ENCODE results near the gene NFYB. TPM values are rescaled to one million over a fixed set of nuclear protein-coding genes. Genes with fewer than 3 reads are reported as not detected.

NFYB gene
- total and polyA plus RNA-seq, 12 donors: 17.2 to 86.0 (median 50.1) TPM

DNA sequence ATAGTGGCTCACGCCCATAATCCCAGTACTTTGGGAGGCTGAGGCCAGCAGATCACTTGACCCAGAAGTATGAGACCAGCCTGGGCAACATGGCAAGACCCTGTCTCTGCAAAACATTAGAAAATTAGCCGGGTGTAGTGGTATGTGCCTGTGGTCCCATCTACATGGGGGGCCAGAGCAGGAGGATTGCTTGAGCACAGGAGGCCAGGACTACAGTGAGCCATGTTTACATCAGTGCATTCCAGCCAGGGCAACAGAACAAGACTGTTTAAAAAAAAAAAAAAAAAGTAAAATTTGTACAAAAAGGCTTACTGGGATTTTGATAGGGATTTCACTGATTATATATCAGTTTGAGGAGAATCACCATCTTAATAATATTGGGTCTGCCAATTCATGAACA lies 65.9 kb downstream of the NFYB start:
- H3K27ac ChIP-seq: no peak overlapping the region
- H3K36me3 ChIP-seq (replicated peaks in 1 of 2): peaks cover 0 to 22% of the 10 kb centered on the region in 2 donors
- intact Hi-C loops (cut with DNase I): no loop called here
- TF ChIP-seq, protein P1, sequence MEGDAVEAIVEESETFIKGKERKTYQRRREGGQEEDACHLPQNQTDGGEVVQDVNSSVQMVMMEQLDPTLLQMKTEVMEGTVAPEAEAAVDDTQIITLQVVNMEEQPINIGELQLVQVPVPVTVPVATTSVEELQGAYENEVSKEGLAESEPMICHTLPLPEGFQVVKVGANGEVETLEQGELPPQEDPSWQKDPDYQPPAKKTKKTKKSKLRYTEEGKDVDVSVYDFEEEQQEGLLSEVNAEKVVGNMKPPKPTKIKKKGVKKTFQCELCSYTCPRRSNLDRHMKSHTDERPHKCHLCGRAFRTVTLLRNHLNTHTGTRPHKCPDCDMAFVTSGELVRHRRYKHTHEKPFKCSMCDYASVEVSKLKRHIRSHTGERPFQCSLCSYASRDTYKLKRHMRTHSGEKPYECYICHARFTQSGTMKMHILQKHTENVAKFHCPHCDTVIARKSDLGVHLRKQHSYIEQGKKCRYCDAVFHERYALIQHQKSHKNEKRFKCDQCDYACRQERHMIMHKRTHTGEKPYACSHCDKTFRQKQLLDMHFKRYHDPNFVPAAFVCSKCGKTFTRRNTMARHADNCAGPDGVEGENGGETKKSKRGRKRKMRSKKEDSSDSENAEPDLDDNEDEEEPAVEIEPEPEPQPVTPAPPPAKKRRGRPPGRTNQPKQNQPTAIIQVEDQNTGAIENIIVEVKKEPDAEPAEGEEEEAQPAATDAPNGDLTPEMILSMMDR (IDR thresholded peaks at IDR 0.05): no peak
- TF ChIP-seq POLR2A (IDR thresholded peaks at IDR 0.05): no peak
- no peaks in the 10 kb centered on the region for H3K4me1 ChIP-seq (replicated peaks in 1 of 2)
- WGBS, 4 donors: 95 to 98% (median 97%) methylated on average over 2 of the region's 2 CpGs
- DNase-seq: no peak
- no peak overlapping the region for H3K4me3 ChIP-seq
- no peaks in the 10 kb centered on the region for H3K27me3 ChIP-seq
- H3K9me3 ChIP-seq (replicated peaks in 1 of 3): no peaks in the 10 kb centered on the region

Small RNA genes lying within 50 kb of the gene (small RNA-seq; reads per million reads assigned to genes)
- gene RNA5SP370: 0 reads per million in 2 donors

Other genes with a start within 250 kb of the NFYB start
- 1,000 to 10,000 TPM in 1 of 9 donors, 100 to 1,000 TPM in 8; 241 to 1,575 (median 509) TPM for gene HSP90B1, start 207.8 kb downstream of the NFYB start, total RNA-seq
- 1,000 to 10,000 TPM in 1 of 3 donors, 100 to 1,000 TPM in 2; 287 to 1,629 (median 551) TPM for gene HSP90B1, start 207.8 kb downstream of the NFYB start, polyA plus RNA-seq
- 10 to 100 TPM in 7 of 9 donors, 1 to 10 TPM in 2; 3.1 to 56.2 (median 21.2) TPM for gene TDG, start 172.3 kb downstream of the NFYB start, total RNA-seq
- gene TDG, start 172.3 kb downstream of the NFYB start, polyA plus RNA-seq: 10 to 100 TPM; 19.5 to 24.5 (median 21.9) TPM
- gene GLT8D2, start 88.0 kb downstream of the NFYB start, total RNA-seq: 10 to 100 TPM in 6 of 9 donors, 1 to 10 TPM in 3; 6.3 to 21.2 (median 13.9) TPM
- gene GLT8D2, start 88.0 kb downstream of the NFYB start, polyA plus RNA-seq: 10 to 100 TPM; 11.4 to 15.8 (median 14.7) TPM
- 10 to 100 TPM; 12.6 to 35.4 (median 23.2) TPM for gene HCFC2, start 73.7 kb downstream of the NFYB start, total RNA-seq
- 10 to 100 TPM in 1 of 3 donors, 1 to 10 TPM in 2; 8.5 to 21.0 (median 9.7) TPM for gene HCFC2, start 73.7 kb downstream of the NFYB start, polyA plus RNA-seq
- 100 to 1,000 TPM; 232 to 487 (median 294) TPM for gene TXNRD1, start 77.6 kb upstream of the NFYB start, total RNA-seq
- gene TXNRD1, start 77.6 kb upstream of the NFYB start, polyA plus RNA-seq: 100 to 1,000 TPM in 1 of 3 donors, 10 to 100 TPM in 2; 53.9 to 345 (median 60.3) TPM
- 10 to 100 TPM in 3 of 9 donors, 1 to 10 TPM in 6; 2.9 to 20.3 (median 6.5) TPM for gene EID3, start 165.5 kb upstream of the NFYB start, total RNA-seq
- gene EID3, start 165.5 kb upstream of the NFYB start, polyA plus RNA-seq: 1 to 10 TPM; 1.5 to 8.1 (median 4.4) TPM

All from adrenal gland (tissue), 12 donors.